GM12873 (cell line): ENCODE measurements around the gene MINAR1.

Experiments used
- CTCF ChIP-seq: IDR thresholded peaks from 2 replicates; pipeline ENCODE4 v1.5.1; 2012; ENCODE audit warnings: low read depth, mild to moderate bottlenecking, moderate library complexity, low read length, control low read depth; ENCODE audit not compliant: insufficient read depth; ENCODE audit errors: missing control alignments

MINAR1 gene

GRCh38 chr15:79472446-79472845 lies 40.3 kb downstream of the MINAR1 start:
- TF ChIP-seq CTCF: no peak

- TF ChIP-seq CTCF: no peak
These were observed 42.1 kb downstream of the MINAR1 start for GRCh38 chr15:79474252-79474651.

- no peak for TF ChIP-seq CTCF
These were observed 43.2 kb downstream of the MINAR1 start for GRCh38 chr15:79475306-79475705.

- no peak for TF ChIP-seq CTCF
These were observed 46.0 kb downstream of the MINAR1 start for GRCh38 chr15:79478108-79478507.

GRCh38 chr15:79479616-79480015 lies 47.5 kb downstream of the MINAR1 start:
- no peak for TF ChIP-seq CTCF

- TF ChIP-seq CTCF: no peak
These were observed 49.7 kb downstream of the MINAR1 start for GRCh38 chr15:79481793-79482192.
